HL-60/S4 treated with phorbol 12-myristate 13-acetate at 8.2 ng/mL for 4 days and 3 days (cell line): Measurements from ENCODE around the gene PLEKHG2.
"Not testable (repeated sequence)": the region's sequence is repeated elsewhere in the genome, so short reads cannot be mapped to it uniquely, and the experiment has no call there.

ENCODE experiments used
- in situ Hi-C: fragments of 300-500 bp; cut with MboI; formaldehyde crosslinking; loops from 2 replicates; pipeline ENCODE4 v1.15.0; 2022; ENCODE audit warnings: low sequenced_read_pairs

Gene PLEKHG2, protein sequence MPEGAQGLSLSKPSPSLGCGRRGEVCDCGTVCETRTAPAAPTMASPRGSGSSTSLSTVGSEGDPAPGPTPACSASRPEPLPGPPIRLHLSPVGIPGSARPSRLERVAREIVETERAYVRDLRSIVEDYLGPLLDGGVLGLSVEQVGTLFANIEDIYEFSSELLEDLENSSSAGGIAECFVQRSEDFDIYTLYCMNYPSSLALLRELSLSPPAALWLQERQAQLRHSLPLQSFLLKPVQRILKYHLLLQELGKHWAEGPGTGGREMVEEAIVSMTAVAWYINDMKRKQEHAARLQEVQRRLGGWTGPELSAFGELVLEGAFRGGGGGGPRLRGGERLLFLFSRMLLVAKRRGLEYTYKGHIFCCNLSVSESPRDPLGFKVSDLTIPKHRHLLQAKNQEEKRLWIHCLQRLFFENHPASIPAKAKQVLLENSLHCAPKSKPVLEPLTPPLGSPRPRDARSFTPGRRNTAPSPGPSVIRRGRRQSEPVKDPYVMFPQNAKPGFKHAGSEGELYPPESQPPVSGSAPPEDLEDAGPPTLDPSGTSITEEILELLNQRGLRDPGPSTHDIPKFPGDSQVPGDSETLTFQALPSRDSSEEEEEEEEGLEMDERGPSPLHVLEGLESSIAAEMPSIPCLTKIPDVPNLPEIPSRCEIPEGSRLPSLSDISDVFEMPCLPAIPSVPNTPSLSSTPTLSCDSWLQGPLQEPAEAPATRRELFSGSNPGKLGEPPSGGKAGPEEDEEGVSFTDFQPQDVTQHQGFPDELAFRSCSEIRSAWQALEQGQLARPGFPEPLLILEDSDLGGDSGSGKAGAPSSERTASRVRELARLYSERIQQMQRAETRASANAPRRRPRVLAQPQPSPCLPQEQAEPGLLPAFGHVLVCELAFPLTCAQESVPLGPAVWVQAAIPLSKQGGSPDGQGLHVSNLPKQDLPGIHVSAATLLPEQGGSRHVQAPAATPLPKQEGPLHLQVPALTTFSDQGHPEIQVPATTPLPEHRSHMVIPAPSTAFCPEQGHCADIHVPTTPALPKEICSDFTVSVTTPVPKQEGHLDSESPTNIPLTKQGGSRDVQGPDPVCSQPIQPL (N-terminal part only)

GRCh38 chr19:39412100-39412866 is at the start of gene PLEKHG2:
Gene PLEKHG2 (plus strand): TSS chr19:39412669. CDS start chr19:39414087, 1,418 bp downstream.
- in situ Hi-C loops: no loop called here

DNA sequence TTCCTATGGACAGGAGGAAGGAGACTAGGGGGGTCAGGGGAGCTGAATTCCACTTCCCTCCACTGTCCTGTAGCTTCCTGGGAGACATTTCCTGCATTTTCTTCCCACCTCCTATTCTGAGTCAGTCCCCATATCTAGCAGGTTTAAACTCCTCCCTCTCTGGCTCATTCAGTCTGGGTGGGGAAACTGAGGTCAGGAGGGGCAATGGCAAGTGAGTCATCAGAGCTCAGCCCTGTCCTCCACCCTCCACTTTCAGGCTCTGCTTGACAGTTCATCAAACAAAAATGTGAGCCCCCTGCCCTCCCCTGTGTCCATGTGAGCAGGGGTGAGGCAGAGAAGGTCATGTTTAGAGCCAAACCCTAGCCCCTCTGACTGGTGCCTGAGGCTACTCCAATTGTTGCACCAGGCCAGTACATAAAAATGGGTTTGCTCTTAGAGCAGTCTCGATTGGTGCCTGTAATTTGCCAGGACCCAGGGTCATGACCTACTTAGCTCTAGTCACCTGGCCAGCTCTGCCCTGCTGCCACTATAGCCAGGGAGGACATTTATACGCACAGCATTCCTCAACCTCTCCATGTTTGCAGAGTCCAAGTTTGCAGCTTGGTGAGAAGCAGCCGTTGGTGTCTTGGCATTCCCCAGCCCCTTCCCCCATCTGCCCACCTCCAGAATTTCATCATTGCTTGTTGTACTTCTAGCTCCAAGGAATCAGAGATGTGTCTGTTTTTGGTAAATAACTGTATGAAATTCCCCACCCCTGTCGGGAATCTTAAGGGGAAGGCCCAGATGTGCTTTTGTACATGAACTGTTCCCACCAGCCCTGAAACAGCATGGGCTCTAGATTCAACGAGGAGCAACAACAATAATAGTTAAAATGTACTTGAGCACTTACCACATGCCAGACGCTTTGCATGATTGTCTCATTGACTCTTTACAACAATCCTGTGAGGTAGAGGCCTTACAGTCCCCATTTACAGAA is 49.5 kb upstream of the PLEKHG2 start:
- in situ Hi-C loops: no loop called here

DNA sequence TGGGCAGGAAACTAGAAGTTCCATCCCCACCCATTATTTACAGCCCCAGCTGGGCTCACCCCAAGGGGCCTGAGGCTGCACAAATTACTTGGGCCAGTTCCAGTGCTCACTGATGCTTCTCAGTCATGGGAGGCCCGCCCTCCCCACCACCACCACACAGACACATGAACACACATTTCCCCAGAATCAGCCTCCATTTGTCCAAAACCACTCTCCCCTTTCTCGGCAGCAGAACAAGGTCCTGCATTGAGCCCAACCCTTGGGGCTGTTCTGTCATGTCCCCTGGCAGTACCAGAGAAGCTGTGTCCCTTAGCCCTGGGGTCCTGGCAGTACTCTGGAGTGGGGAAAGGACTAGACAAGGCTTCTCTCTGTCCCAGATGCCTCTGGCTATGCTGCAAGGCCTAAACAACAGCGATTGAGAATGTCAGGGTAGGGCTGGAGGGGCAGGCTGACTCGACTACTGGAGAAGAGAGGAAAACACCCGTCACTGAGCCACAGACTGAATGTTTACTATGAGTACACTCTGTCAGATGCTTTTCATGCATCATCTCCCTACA is 48.5 kb upstream of the PLEKHG2 start:
- in situ Hi-C loops: no loop called here

GRCh38 chr19:39365531-39365930 is 46.9 kb upstream of the PLEKHG2 start:
- in situ Hi-C loops: no loop called here

DNA sequence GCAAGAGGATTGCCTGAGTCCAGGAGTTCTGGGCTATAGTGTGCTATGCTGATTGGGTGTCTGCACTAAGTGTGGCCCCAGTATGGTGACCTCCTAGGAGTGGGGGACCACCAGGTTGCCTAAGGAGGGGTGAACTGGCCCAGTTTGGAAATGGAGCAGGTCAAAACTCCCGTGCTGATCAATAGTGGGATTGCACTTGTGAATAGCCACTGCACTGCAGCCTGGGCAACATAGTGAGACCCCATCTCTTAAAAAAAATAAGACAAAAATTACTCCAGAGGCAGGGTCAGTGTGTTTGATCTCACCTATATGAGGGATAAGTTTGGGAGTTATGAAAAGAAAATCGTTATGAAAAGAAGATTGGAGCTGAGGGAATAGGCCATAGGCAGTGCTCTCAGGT is 43.3 kb upstream of the PLEKHG2 start:
- in situ Hi-C loops: no loop called here

DNA sequence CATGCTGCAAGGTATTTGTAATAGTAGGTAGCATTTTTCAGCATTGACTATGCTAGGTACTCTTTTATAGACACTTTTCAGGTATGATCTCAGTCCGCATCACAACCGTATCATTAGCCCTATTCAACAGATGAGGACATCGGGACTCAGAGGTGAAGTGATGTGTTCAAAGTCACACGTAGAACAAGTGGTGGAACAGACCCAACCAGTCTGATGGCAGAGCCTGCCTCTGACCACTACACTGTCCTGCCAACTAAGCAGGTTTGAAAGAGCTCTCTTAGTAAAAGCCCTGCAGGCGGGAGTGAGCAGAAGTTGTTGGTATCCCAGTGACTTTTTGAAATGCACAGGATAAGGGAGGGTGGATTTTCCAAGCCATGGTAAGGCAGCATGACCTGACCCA is 41.7 kb upstream of the PLEKHG2 start:
- in situ Hi-C loops: no loop called here

DNA sequence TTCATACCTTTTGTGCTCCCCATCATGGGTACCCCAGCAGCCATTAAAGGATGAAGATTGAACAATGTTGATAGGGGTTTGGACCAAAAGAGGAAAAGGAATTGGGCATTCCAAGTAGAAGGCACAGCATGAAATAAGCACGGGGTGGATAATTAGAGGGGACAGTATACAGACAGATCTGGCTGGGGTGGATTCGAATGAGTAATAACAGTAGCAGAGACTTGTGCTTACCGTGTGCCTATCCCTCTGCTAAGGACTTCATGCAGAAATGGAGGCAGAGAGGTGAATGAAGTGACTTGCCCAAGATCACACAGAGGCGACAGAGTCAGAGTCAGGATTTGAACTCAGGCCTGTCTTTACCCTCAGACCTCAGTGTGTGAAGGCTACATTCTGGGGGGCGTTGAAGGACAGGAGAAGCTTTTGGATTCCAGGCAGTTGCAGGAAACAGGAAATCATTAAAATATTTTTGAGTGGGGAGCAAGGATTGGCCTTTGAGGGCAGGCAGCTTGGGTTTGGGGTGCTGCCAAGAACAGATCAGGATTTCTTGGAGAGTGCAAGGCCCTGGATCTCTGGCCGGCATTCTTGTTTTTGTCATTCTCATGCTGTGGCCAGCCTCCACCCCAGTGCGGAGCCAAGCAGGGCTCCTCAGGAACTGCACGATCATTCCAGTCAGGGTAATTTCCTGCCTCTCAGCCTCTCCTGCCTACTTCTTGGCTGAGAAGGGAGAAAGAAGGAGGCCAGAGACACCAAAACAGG is 40.2 kb upstream of the PLEKHG2 start:
- in situ Hi-C loops: no loop called here

- in situ Hi-C loops: no loop called here
These were observed 39.5 kb upstream of the PLEKHG2 start for GRCh38 chr19:39372941-39373340.

- in situ Hi-C loops: no loop called here
These were observed 36.5 kb upstream of the PLEKHG2 start for GRCh38 chr19:39375929-39376328.

- in situ Hi-C loops: no loop called here
These were observed 34.8 kb upstream of the PLEKHG2 start for GRCh38 chr19:39377373-39378362.

- in situ Hi-C loops: not testable (repeated sequence)
These were observed 33.1 kb upstream of the PLEKHG2 start for GRCh38 chr19:39379366-39379765.

GRCh38 chr19:39379865-39380396 is 32.5 kb upstream of the PLEKHG2 start:
- in situ Hi-C loops: no loop called here

- in situ Hi-C loops: no loop called here
These were observed 31.7 kb upstream of the PLEKHG2 start for GRCh38 chr19:39380521-39381502.

- in situ Hi-C loops: no loop called here
These were observed 30.4 kb upstream of the PLEKHG2 start for GRCh38 chr19:39381910-39382611.
